Epithelial cell of proximal tubule (primary cell): ENCODE results near the gene ZNF391. TPM values are rescaled to one million over a fixed set of nuclear protein-coding genes. Genes with fewer than 3 reads are reported as not detected.
"Not testable (repeated sequence)": the region's sequence is repeated elsewhere in the genome, so short reads cannot be mapped to it uniquely, and the experiment has no call there.

ENCODE experiments used
- DNase-seq: peaks from one replicate; pipeline ENCODE4 v3.0.0-alpha.2; 2011; ENCODE audit warnings: low read depth
- H3K4me3 ChIP-seq: 2 replicates; pipeline ENCODE4 v1.5.1; 2011; ENCODE audit warnings: low read depth, mild to moderate bottlenecking, low read length
- CTCF ChIP-seq: conservative IDR thresholded peaks from 2 replicates; pipeline ENCODE4 v1.5.1; 2012; ENCODE audit warnings: low read depth, mild to moderate bottlenecking, low read length
- total RNA-seq: library from RNA; depleted of rRNA; stranded (reverse); fragments of >200 nt; gene quantifications from 2 replicates; pipeline ENCODE4 v1.2.3, GENCODE V29; 2015

Gene ZNF391
- total RNA-seq, 1 donor from 2014 or later: 1.4 TPM

GRCh38 chr6:27422651-27423332, 34.2 kb downstream of the ZNF391 start:
- H3K4me3 ChIP-seq: no peak overlapping the region
- no peak for DNase-seq
- TF ChIP-seq CTCF: no peak

GRCh38 chr6:27424851-27425250, 36.3 kb downstream of the ZNF391 start:
- not testable (repeated sequence) for H3K4me3 ChIP-seq, DNase-seq

- no peak for TF ChIP-seq CTCF
Observed at GRCh38 chr6:27426045-27426620, 37.6 kb downstream of the ZNF391 start.

GRCh38 chr6:27428502-27428901, 39.9 kb downstream of the ZNF391 start:
- no peak overlapping the region for H3K4me3 ChIP-seq
- DNase-seq: no peak
- TF ChIP-seq CTCF: no peak

More at GRCh38 chr6:27426045-27426620, 37.6 kb downstream of the ZNF391 start:
- no peak overlapping the region for H3K4me3 ChIP-seq
- no peak for DNase-seq

GRCh38 chr6:27428966-27429365, 40.4 kb downstream of the ZNF391 start:
- H3K4me3 ChIP-seq: no peak overlapping the region
- no peak for TF ChIP-seq CTCF
- no peak for DNase-seq

GRCh38 chr6:27433714-27434113, 45.2 kb downstream of the ZNF391 start:
- DNase-seq: no peak
- no peak overlapping the region for H3K4me3 ChIP-seq
- no peak for TF ChIP-seq CTCF

GRCh38 chr6:27439371-27439770, 50.8 kb downstream of the ZNF391 start:
- no peak for TF ChIP-seq CTCF
- no peak for DNase-seq

More at GRCh38 chr6:27439371-27439770, 50.8 kb downstream of the ZNF391 start:
- H3K4me3 ChIP-seq: no peak overlapping the region
